Measurements from ENCODE around the gene C9orf78. TPM values are rescaled to one million over a fixed set of nuclear protein-coding genes. Genes with fewer than 3 reads are reported as not detected.
A peak's percentile ranks its signal among the peaks of the same experiment; 100 is the strongest.

The C9orf78 gene
- total RNA-seq (2014; rRNA removed; shearing (Covaris generic)) (34.4 and 46.1 TPM in 2 replicates), polyA plus RNA-seq (2016; fragmentation: Nextera tagmentation; extraction: Ambion mirVana) (72.8 and 84.6 TPM in 2 replicates)
- long read RNA-seq, transcript C9orf78-201 (9 exons, 1,795 nt): major isoform, 52 of 66 reads
- long read RNA-seq, partial matches to known transcripts: 5 of 66 reads
- long read RNA-seq, other reads (novel, unspliced or antisense): 8 of 66 reads

DNA sequence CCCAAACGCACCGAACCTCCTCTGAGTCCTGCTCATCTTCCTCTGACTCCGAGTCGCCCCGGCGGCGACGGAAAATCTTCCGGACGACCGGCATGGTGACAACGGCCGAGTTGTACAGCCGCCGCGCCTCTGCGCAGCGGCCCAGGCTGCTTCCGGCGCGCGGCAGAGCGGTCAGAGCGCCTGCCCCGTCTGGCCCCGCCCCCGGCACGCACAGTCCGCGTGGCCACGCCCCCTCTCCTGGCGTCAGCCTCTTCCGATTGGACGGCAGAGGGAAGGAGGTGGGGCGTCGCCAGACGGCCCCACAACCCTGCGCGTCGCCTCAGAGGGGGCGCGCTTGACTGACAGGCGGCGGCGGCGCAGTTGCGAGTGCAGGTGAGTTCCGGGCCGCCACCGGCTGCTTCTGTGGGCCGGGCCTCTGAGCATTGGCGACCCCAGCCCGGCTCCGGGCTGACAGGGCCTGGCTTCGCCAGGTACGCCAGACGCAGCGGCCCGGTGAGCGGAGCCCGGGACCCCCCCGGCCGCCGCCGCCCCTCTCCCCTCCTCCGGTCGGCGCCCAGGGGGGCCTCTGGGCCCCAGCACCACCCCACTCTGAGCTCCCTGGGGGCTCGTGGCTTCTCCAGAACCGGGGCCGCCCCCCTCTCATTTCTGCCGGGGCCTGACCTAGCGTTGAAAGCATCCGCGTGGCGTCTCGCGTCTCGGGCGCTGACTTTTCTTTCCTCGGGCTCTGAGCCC lies at the start of gene C9orf78, which contains the start of gene USP20:
C9orf78 (minus strand) TSS at position 148 of the 732 bp plus-strand sequence; CDS start at position 94, 54 bp downstream.
USP20 (plus strand) TSS at position 331 of the 732 bp plus-strand sequence. CDS start 17,098 bp downstream, outside the sequence.
- H2AFZ ChIP-seq: peak within 1 kb of the TSS; percentile 97
- Mint-ChIP-seq H3K4me1 (peaks cover 47% of the 10 kb centered on the region), H3K4me3 (peak within 1 kb of the TSS; percentile 98), H3K36me3 (ENCODE audit: low read depth) (peaks cover 22% of the 10 kb centered on the region), H3K9me3 (no peaks in the 10 kb centered on the region; the same call in 2 of the 3 replicates), H3K27ac (peak within 1 kb of the TSS; percentile 95), H3K27me3 (ENCODE audit: insufficient read depth, low read depth, poor library complexity) (peaks cover 11% of the 10 kb centered on the region)
- TF ChIP-seq, protein P1, sequence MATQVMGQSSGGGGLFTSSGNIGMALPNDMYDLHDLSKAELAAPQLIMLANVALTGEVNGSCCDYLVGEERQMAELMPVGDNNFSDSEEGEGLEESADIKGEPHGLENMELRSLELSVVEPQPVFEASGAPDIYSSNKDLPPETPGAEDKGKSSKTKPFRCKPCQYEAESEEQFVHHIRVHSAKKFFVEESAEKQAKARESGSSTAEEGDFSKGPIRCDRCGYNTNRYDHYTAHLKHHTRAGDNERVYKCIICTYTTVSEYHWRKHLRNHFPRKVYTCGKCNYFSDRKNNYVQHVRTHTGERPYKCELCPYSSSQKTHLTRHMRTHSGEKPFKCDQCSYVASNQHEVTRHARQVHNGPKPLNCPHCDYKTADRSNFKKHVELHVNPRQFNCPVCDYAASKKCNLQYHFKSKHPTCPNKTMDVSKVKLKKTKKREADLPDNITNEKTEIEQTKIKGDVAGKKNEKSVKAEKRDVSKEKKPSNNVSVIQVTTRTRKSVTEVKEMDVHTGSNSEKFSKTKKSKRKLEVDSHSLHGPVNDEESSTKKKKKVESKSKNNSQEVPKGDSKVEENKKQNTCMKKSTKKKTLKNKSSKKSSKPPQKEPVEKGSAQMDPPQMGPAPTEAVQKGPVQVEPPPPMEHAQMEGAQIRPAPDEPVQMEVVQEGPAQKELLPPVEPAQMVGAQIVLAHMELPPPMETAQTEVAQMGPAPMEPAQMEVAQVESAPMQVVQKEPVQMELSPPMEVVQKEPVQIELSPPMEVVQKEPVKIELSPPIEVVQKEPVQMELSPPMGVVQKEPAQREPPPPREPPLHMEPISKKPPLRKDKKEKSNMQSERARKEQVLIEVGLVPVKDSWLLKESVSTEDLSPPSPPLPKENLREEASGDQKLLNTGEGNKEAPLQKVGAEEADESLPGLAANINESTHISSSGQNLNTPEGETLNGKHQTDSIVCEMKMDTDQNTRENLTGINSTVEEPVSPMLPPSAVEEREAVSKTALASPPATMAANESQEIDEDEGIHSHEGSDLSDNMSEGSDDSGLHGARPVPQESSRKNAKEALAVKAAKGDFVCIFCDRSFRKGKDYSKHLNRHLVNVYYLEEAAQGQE (IDR thresholded peaks at IDR 0.05; ENCODE audit: unreplicated experiment): no peak
- no peak for TF ChIP-seq ZNF462 (CRISPR knock-in tag; IDR thresholded peaks at IDR 0.05)
- no peak for TF ChIP-seq ZNF331 (CRISPR knock-in tag; IDR thresholded peaks at IDR 0.05; ENCODE audit: low read depth)
- TF ChIP-seq CREB1 (CRISPR knock-in tag; IDR thresholded peaks at IDR 0.05; ENCODE audit: low read depth): peak; percentile 96
- TF ChIP-seq ZNF114 (CRISPR knock-in tag; IDR thresholded peaks at IDR 0.05): no peak
- TF ChIP-seq STAT1 (IDR thresholded peaks at IDR 0.05; ENCODE audit: unreplicated experiment): no peak
- TF ChIP-seq NANOG (IDR thresholded peaks at IDR 0.05; ENCODE audit: borderline replicate concordance): no peak
- TF ChIP-seq, protein P2, sequence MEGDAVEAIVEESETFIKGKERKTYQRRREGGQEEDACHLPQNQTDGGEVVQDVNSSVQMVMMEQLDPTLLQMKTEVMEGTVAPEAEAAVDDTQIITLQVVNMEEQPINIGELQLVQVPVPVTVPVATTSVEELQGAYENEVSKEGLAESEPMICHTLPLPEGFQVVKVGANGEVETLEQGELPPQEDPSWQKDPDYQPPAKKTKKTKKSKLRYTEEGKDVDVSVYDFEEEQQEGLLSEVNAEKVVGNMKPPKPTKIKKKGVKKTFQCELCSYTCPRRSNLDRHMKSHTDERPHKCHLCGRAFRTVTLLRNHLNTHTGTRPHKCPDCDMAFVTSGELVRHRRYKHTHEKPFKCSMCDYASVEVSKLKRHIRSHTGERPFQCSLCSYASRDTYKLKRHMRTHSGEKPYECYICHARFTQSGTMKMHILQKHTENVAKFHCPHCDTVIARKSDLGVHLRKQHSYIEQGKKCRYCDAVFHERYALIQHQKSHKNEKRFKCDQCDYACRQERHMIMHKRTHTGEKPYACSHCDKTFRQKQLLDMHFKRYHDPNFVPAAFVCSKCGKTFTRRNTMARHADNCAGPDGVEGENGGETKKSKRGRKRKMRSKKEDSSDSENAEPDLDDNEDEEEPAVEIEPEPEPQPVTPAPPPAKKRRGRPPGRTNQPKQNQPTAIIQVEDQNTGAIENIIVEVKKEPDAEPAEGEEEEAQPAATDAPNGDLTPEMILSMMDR (conservative IDR thresholded peaks at IDR 0.05; ENCODE audit: low read depth in 2 of 2): no peak
- peak; percentile 90 for TF ChIP-seq POLR2AphosphoS5 (IDR thresholded peaks at IDR 0.05; ENCODE audit: low read depth)
- TF ChIP-seq EZH2phosphoT487 (IDR thresholded peaks at IDR 0.05; ENCODE audit: unreplicated experiment): no peak
- peak; percentile 74; the same call in 1 of the 2 replicates for TF ChIP-seq ETS1 (IDR thresholded peaks at IDR 0.05)
- no peak for TF ChIP-seq EZH2 (IDR thresholded peaks at IDR 0.05; ENCODE audit: low read depth, unreplicated experiment)
- H3K4me3 ChIP-seq: peak within 1 kb of the TSS; percentile 97
- H3K4me1 ChIP-seq (ENCODE audit: insufficient read depth): peaks cover 36% of the 10 kb centered on the region
- ATAC-seq (peak; percentile 95), DNase-seq (ENCODE audit: low spot score) (peak; percentile 99)
- H3K27me3 ChIP-seq (ENCODE audit: insufficient read depth): no peaks in the 10 kb centered on the region
- peak within 1 kb of the TSS; percentile 99 for H3K4me2 ChIP-seq
- peaks cover 11% of the 10 kb centered on the region for H3K79me2 ChIP-seq (replicated peaks; ENCODE audit: insufficient read depth)
- H3F3A ChIP-seq (replicated peaks; ENCODE audit: low read depth): peaks cover 9% of the 10 kb centered on the region; the same call in 1 of the 2 replicates
- peaks cover 20% of the 10 kb centered on the region for H3K36me3 ChIP-seq (ENCODE audit: insufficient read depth)
- H3K9me2 ChIP-seq (ENCODE audit: insufficient read depth): no peaks in the 10 kb centered on the region
- H4K20me1 ChIP-seq (replicated peaks; ENCODE audit: insufficient read depth): no peaks in the 10 kb centered on the region
- H3K27ac ChIP-seq (ENCODE audit: low read depth): peak within 1 kb of the TSS; percentile 80
